ENCODE data around the gene DDX11.
"Not testable (repeated sequence)": the region's sequence is repeated elsewhere in the genome, so short reads cannot be mapped to it uniquely, and the experiment has no call there.

DNA sequence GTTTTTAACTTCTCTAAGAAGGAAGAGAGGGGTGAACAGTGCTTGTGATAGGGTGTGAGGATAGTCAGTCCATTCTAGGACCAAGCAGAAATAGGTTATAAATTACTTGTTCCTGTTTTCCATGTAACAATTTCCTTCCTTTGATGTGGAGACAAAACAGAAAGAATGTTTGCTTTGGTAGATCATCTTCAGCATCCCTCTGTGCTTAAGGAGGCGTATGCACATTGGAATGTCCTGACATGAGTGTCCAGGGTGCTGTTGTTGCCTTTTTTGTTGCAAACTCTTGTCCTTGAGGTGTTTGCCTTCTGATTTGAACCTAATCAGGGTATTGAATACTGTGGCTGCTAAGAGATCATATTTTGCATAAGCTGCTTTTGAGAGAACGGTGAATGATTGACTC is 23.5 kb upstream of the DDX11 start:
- TF ChIP-seq, protein P1, sequence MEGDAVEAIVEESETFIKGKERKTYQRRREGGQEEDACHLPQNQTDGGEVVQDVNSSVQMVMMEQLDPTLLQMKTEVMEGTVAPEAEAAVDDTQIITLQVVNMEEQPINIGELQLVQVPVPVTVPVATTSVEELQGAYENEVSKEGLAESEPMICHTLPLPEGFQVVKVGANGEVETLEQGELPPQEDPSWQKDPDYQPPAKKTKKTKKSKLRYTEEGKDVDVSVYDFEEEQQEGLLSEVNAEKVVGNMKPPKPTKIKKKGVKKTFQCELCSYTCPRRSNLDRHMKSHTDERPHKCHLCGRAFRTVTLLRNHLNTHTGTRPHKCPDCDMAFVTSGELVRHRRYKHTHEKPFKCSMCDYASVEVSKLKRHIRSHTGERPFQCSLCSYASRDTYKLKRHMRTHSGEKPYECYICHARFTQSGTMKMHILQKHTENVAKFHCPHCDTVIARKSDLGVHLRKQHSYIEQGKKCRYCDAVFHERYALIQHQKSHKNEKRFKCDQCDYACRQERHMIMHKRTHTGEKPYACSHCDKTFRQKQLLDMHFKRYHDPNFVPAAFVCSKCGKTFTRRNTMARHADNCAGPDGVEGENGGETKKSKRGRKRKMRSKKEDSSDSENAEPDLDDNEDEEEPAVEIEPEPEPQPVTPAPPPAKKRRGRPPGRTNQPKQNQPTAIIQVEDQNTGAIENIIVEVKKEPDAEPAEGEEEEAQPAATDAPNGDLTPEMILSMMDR (IDR thresholded peaks at IDR 0.05) = not testable (repeated sequence)
- TF ChIP-seq POLR2A, EP300 (IDR thresholded peaks at IDR 0.05): not testable (repeated sequence)

Data from ovary (tissue), 3 donors.